ENCODE measurements around the gene UBE2E2. TPM values are rescaled to one million over a fixed set of nuclear protein-coding genes. Genes with fewer than 3 reads are reported as not detected.

The UBE2E2 gene
- total RNA-seq, 1 donor, result 41.5 TPM

GRCh38 chr3:23217872-23218554 lies 14.9 kb downstream of the UBE2E2 start:
- no peak overlapping the region for H3K4me3 ChIP-seq (ENCODE audit: low read depth, low read length)
- TF ChIP-seq, protein P1, sequence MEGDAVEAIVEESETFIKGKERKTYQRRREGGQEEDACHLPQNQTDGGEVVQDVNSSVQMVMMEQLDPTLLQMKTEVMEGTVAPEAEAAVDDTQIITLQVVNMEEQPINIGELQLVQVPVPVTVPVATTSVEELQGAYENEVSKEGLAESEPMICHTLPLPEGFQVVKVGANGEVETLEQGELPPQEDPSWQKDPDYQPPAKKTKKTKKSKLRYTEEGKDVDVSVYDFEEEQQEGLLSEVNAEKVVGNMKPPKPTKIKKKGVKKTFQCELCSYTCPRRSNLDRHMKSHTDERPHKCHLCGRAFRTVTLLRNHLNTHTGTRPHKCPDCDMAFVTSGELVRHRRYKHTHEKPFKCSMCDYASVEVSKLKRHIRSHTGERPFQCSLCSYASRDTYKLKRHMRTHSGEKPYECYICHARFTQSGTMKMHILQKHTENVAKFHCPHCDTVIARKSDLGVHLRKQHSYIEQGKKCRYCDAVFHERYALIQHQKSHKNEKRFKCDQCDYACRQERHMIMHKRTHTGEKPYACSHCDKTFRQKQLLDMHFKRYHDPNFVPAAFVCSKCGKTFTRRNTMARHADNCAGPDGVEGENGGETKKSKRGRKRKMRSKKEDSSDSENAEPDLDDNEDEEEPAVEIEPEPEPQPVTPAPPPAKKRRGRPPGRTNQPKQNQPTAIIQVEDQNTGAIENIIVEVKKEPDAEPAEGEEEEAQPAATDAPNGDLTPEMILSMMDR (IDR thresholded peaks at IDR 0.05; ENCODE audit: insufficient read depth, low read depth, low read length), result no peak
- no peak for DNase-seq (ENCODE audit: low read depth)

- no peak for DNase-seq (ENCODE audit: low read depth)
Measured at GRCh38 chr3:23219117-23219516, 16.0 kb downstream of the UBE2E2 start.

GRCh38 chr3:23219552-23219951 lies 16.4 kb downstream of the UBE2E2 start:
- no peak overlapping the region for H3K4me3 ChIP-seq (ENCODE audit: low read depth, low read length)
- DNase-seq (ENCODE audit: low read depth), result no peak
- TF ChIP-seq, protein P1 (IDR thresholded peaks at IDR 0.05; ENCODE audit: insufficient read depth, low read depth, low read length), result no peak

More at GRCh38 chr3:23219117-23219516, 16.0 kb downstream of the UBE2E2 start:
- TF ChIP-seq, protein P1 (IDR thresholded peaks at IDR 0.05; ENCODE audit: insufficient read depth, low read depth, low read length), result no peak
- no peak overlapping the region for H3K4me3 ChIP-seq (ENCODE audit: low read depth, low read length)

DNA sequence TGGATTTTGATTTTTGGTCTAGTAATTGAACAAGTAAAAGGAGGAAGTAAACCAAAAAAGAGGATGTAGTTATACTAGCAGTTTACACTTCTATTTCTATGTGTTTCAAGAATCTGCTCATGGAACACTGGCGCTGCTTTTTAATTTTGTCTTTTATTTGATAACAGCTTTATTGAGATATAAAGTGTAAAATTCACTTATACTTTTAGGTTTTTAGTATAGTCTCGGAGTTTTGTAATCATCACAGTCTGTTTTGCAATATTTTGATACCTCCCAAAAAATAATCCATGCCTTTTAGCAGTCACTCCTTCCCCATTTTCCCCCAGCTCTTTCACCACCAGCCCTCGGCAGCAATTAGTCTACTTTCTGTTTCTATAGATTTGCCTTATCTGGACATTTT lies 18.0 kb downstream of the UBE2E2 start:
- no peak for DNase-seq (ENCODE audit: low read depth)
- H3K4me3 ChIP-seq (ENCODE audit: low read depth, low read length), result no peak overlapping the region
- TF ChIP-seq, protein P1 (IDR thresholded peaks at IDR 0.05; ENCODE audit: insufficient read depth, low read depth, low read length), result no peak

GRCh38 chr3:23232016-23232415 lies 28.9 kb downstream of the UBE2E2 start:
- DNase-seq (ENCODE audit: low read depth), result no peak
- TF ChIP-seq, protein P1 (IDR thresholded peaks at IDR 0.05; ENCODE audit: insufficient read depth, low read depth, low read length), result no peak

DNA sequence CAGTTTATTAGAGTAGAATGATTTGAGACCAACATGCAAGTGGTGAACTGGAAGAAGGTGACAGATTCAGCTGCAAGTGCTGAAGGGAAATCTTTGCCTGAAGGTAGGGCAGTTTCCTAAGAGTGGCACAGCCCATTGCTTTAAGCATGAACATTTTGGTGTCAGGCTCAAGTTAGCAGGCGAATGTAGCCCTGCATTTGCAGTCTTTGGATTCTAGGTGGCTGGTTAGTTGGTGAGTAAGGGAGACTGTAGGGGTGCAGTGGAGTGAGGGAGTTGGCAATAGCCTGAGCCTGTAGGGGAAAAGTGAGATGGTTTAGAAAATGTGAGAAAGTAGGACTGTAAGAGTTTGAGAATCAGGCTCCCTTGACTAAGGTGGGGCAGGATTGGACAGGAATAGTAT lies 29.7 kb downstream of the UBE2E2 start:
- TF ChIP-seq, protein P1 (IDR thresholded peaks at IDR 0.05; ENCODE audit: insufficient read depth, low read depth, low read length), result no peak
- H3K4me3 ChIP-seq (ENCODE audit: low read depth, low read length), result no peak overlapping the region
- DNase-seq (ENCODE audit: low read depth), result no peak

More at GRCh38 chr3:23232016-23232415, 28.9 kb downstream of the UBE2E2 start:
- H3K4me3 ChIP-seq (ENCODE audit: low read depth, low read length), result no peak overlapping the region

DNA sequence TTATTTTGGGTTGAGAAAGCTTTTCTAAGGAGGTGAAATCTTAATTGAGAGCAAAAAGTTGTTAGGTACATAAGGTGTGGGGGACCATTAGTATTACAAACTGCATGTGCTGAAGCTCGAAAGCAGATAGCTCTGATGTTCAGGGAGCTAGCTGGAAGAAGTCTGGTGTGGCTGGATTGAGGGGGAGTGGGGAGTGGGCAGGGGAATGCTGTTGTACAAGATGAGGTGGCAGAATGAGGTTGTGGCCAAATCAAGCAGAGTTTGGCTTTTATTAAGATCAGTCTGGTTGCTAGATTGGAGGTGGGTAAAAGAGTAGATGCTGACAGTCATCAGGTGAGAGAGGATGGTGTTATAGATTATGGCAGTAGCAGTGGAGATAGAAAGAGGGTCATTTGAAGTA lies 32.1 kb downstream of the UBE2E2 start:
- TF ChIP-seq, protein P1 (IDR thresholded peaks at IDR 0.05; ENCODE audit: insufficient read depth, low read depth, low read length), result no peak
- no peak for DNase-seq (ENCODE audit: low read depth)
- H3K4me3 ChIP-seq (ENCODE audit: low read depth, low read length), result no peak overlapping the region

Data from fibroblast of villous mesenchyme (primary cell).